Erythroblast (primary cell): Measurements from ENCODE around the gene ULBP2.

Experiments used
- GATA1 ChIP-seq: IDR thresholded peaks from 2 replicates; pipeline ENCODE4 v1.6.1; 2011; ENCODE audit warnings: low read depth, mild to moderate bottlenecking, control low read depth, low read length, moderate library complexity
- POLR2A ChIP-seq: IDR thresholded peaks from 2 replicates; pipeline ENCODE4 v1.6.1; 2011; ENCODE audit warnings: mild to moderate bottlenecking, low read length

DNA sequence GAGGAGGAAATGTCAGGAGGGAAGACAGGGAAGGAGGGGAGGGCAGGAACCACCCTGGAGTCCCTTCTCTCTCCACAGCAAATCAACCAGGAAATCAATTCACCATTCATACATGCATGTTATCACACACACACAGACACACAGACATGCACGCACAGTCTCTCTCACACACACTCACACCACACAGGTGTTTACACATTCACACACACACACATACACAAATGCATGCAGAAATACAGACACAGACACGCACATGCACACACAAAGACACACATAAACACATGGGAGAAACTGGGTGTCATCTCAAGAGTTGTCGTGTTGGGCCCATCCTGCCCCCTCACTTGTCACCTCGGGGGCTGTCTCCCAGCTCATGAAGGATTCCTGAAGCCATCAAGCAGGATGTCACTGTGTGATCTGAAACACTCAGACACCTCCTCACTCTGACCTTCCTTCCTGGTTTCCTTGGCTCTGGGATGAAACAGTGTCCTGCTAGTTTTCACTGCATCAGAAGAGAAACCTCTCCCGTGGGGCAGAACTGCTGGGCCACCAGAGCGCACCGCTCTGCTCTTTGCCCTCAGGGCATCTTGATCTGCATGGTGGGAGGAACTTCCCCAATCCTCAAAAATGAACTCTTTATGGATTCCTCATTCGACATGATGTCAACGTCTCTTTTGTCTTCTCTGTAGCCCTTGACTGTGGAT, 28.1 kb upstream of the ULBP2 start:
- TF ChIP-seq POLR2A (no peak), GATA1 (no peak)
